Measurements from ENCODE around the gene FBXO10. TPM values are rescaled to one million over a fixed set of nuclear protein-coding genes. Genes with fewer than 3 reads are reported as not detected.

Gene FBXO10
- total and polyA plus RNA-seq, 10 of the 15 experiments (the other 5 are each of a cell fraction or from before 2014, with no cell fraction given), result 1.6 to 17.2 (median 9.6) TPM

GRCh38 chr9:37465249-37466036, 110.7 kb downstream of the FBXO10 start, which contains the start of gene ZBTB5 (continued):
- no peak for TF ChIP-seq EP300 (IDR thresholded peaks at IDR 0.05; ENCODE audit: borderline replicate concordance in 1 of 2, control insufficient read depth in 1 of 2, low read depth in 2 of 2, low read length in 2 of 2)
- no peak for TF ChIP-seq MYB (IDR thresholded peaks at IDR 0.05; ENCODE audit: borderline replicate concordance, low read depth, low read length)
- TF ChIP-seq FOXM1 (IDR thresholded peaks at IDR 0.05; ENCODE audit: low read depth, low read length), result peak; percentile 79
- peak; percentile 28; the same call in 1 of the 2 replicates for TF ChIP-seq CBFB (IDR thresholded peaks at IDR 0.05; ENCODE audit: low read depth)
- peak; percentile 98 for TF ChIP-seq SP1 (IDR thresholded peaks at IDR 0.05; ENCODE audit: low read depth, low read length)
- TF ChIP-seq TCF12 (IDR thresholded peaks at IDR 0.05; ENCODE audit: low read depth, low read length), result no peak
- no peak for TF ChIP-seq CEBPB (IDR thresholded peaks at IDR 0.05; ENCODE audit: borderline replicate concordance in 1 of 2, low read depth in 2 of 2, low read length in 2 of 2)
- TF ChIP-seq ESRRA (IDR thresholded peaks at IDR 0.05; ENCODE audit: low read length), result peak; percentile 52; the same call in 1 of the 2 replicates
- peak; percentile 74; the same call in 1 of the 2 replicates for TF ChIP-seq ZBED1 (IDR thresholded peaks at IDR 0.05; ENCODE audit: borderline replicate concordance)
- TF ChIP-seq HDAC2 (IDR thresholded peaks at IDR 0.05), result no peak
- 0 out of 2 replicates have a peak, but pooled peaks have one; percentile 10 for TF ChIP-seq IRF4 (IDR thresholded peaks at IDR 0.05; ENCODE audit: low read depth, low read length)
- TF ChIP-seq FOS (IDR thresholded peaks at IDR 0.05; ENCODE audit: borderline replicate concordance, extremely low read depth, insufficient read length), result peak; percentile 78
- peak; percentile 85 for TF ChIP-seq GABPA (IDR thresholded peaks at IDR 0.05; ENCODE audit: low read depth)
- no peak for TF ChIP-seq NR2C2 (IDR thresholded peaks at IDR 0.05; ENCODE audit: borderline replicate concordance, control insufficient read depth, insufficient read length, low read depth)
- peak; percentile 89 for TF ChIP-seq CREM (IDR thresholded peaks at IDR 0.05; ENCODE audit: low read depth)
- no peak for TF ChIP-seq ZNF274 (IDR thresholded peaks at IDR 0.05; ENCODE audit: insufficient read depth, insufficient read length)
- TF ChIP-seq, protein P1, sequence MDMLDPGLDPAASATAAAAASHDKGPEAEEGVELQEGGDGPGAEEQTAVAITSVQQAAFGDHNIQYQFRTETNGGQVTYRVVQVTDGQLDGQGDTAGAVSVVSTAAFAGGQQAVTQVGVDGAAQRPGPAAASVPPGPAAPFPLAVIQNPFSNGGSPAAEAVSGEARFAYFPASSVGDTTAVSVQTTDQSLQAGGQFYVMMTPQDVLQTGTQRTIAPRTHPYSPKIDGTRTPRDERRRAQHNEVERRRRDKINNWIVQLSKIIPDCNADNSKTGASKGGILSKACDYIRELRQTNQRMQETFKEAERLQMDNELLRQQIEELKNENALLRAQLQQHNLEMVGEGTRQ (IDR thresholded peaks at IDR 0.05; ENCODE audit: borderline replicate concordance, low read depth, low read length), result peak; percentile 17; the same call in 1 of the 2 replicates
- TF ChIP-seq NFYA (IDR thresholded peaks at IDR 0.05; ENCODE audit: borderline replicate concordance, low read depth, low read length), result peak; percentile 90; the same call in 1 of the 2 replicates
- TF ChIP-seq, protein P2, sequence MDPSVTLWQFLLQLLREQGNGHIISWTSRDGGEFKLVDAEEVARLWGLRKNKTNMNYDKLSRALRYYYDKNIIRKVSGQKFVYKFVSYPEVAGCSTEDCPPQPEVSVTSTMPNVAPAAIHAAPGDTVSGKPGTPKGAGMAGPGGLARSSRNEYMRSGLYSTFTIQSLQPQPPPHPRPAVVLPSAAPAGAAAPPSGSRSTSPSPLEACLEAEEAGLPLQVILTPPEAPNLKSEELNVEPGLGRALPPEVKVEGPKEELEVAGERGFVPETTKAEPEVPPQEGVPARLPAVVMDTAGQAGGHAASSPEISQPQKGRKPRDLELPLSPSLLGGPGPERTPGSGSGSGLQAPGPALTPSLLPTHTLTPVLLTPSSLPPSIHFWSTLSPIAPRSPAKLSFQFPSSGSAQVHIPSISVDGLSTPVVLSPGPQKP (IDR thresholded peaks at IDR 0.05; ENCODE audit: low read depth, low read length), result peak; percentile 72
- TF ChIP-seq KAT2A (conservative IDR thresholded peaks at IDR 0.05; ENCODE audit: control insufficient read depth, low read depth, low read length), result no peak
- TF ChIP-seq JUND (IDR thresholded peaks at IDR 0.05; ENCODE audit: low read depth, low read length), result peak; percentile 48; the same call in 1 of the 2 replicates
- TF ChIP-seq RELB (IDR thresholded peaks at IDR 0.05; ENCODE audit: low read depth), result peak; percentile 69; the same call in 1 of the 2 replicates
- TF ChIP-seq POLR2A (IDR thresholded peaks at IDR 0.05; ENCODE audit: low read depth, low read length), result no peak
- no peak for TF ChIP-seq NR2F1 (conservative IDR thresholded peaks at IDR 0.05)
- peak; percentile 90 for TF ChIP-seq PKNOX1 (IDR thresholded peaks at IDR 0.05)
- TF ChIP-seq ZSCAN29 (IDR thresholded peaks at IDR 0.05), result no peak
- 0 out of 2 replicates have a peak, but pooled peaks have one; percentile 30 for TF ChIP-seq MEF2A (IDR thresholded peaks at IDR 0.05; ENCODE audit: insufficient read depth, low read depth, low read length)
